Omental fat pad (tissue), 4 donors: ENCODE data around the gene ASTN2. TPM values are rescaled to one million over a fixed set of nuclear protein-coding genes. Genes with fewer than 3 reads are reported as not detected.

ENCODE experiments used
- ATAC-seq: fragments of 150-250 bp; one replicate; pipeline ENCODE4 v1.9.1; 2016; ENCODE audit warnings: mild to moderate bottlenecking, moderate library complexity; ENCODE audit not compliant: low FRiP score
- DNase-seq: peaks from one replicate; pipeline ENCODE4 v3.0.0-alpha.2; 2019; ENCODE audit warnings: low spot score
- CTCF ChIP-seq, 3 donors: fragments of 450-650 bp; IDR thresholded peaks; one replicate each; pipeline ENCODE4 v1.5.1; 2016 to 2017; ENCODE audit warnings: antibody characterized with exemption in 3 of 3, mild to moderate bottlenecking in 3 of 3, moderate library complexity in 2 of 3
- total RNA-seq, 4 donors: library from RNA; depleted of rRNA; stranded (reverse); fragments of >200 nt; gene quantifications; one replicate each; pipeline ENCODE4 v1.1.0, GENCODE V29; 2016

ASTN2 gene
- total RNA-seq, 4 donors from 2014 or later, result 1.1 to 8.4 (median 3.6) TPM

GRCh38 chr9:117123729-117124128 is 291.1 kb downstream of the ASTN2 start:
- ATAC-seq (no peak), DNase-seq (no peak)
- TF ChIP-seq CTCF (IDR thresholded peaks at IDR 0.05), result no peak

- ATAC-seq (no peak), DNase-seq (no peak)
- no peak for TF ChIP-seq CTCF (IDR thresholded peaks at IDR 0.05)
Observed at GRCh38 chr9:117122953-117123352, 291.9 kb downstream of the ASTN2 start.

GRCh38 chr9:117122102-117122501 is 292.8 kb downstream of the ASTN2 start:
- no peak for TF ChIP-seq CTCF (IDR thresholded peaks at IDR 0.05)
- ATAC-seq, result no peak

GRCh38 chr9:117121316-117121715 is 293.5 kb downstream of the ASTN2 start:
- no peak for ATAC-seq
- DNase-seq, result no peak
- no peak for TF ChIP-seq CTCF (IDR thresholded peaks at IDR 0.05)

More at GRCh38 chr9:117122102-117122501, 292.8 kb downstream of the ASTN2 start:
- DNase-seq, result no peak

GRCh38 chr9:117120061-117120460 is 294.8 kb downstream of the ASTN2 start:
- TF ChIP-seq CTCF (IDR thresholded peaks at IDR 0.05), result no peak
- no peak for DNase-seq
- peak; percentile 37 for ATAC-seq

- DNase-seq, result no peak
- no peak for TF ChIP-seq CTCF (IDR thresholded peaks at IDR 0.05)
- ATAC-seq, result no peak
Observed at GRCh38 chr9:117116084-117116483, 298.8 kb downstream of the ASTN2 start.

GRCh38 chr9:117114768-117115167 is 300.1 kb downstream of the ASTN2 start:
- no peak for TF ChIP-seq CTCF (IDR thresholded peaks at IDR 0.05)
- no peak for DNase-seq
- no peak for ATAC-seq
